Common myeloid progenitor, CD34-positive (primary cell): ENCODE results near the gene ELAC2.

Experiments used
- CTCF ChIA-PET: fragments of 350-600 bp; sonication (Branson Sonifier 250); formaldehyde crosslinking; loops from one replicate; lab custom pipeline; 2021; ENCODE audit warnings: antibody characterized with exemption; lab: Charles Lee
- POLR2A ChIA-PET: fragments of 350-600 bp; sonication (Branson Sonifier 250); formaldehyde crosslinking; loops from one replicate; lab custom pipeline; 2021; ENCODE audit warnings: antibody characterized with exemption; lab: Charles Lee
- DNase-seq, 3 donors: peaks; one replicate each; pipeline versions ENCODE4 v3.0.0 to v3.0.0-alpha.2; 2013
- H3K27ac ChIP-seq, 2 experiments: 1 replicate in 1 of 2; 2 replicates in 1 of 2; pipeline ENCODE4 v1.7.0; 2013; ENCODE audit warnings: inconsistent platforms in 2 of 2, low read length in 2 of 2, mild to moderate bottlenecking in 2 of 2, low read depth in 1 of 2, moderate library complexity in 1 of 2; ENCODE audit not compliant: severe bottlenecking in 2 of 2, insufficient read depth in 1 of 2, poor library complexity in 1 of 2
- H3K27me3 ChIP-seq, 5 experiments: replicated peaks in 2 of 5; 1 replicate in 3 of 5; 2 replicates in 2 of 5; pipeline versions ENCODE4 v1.6.1 to v1.7.0; 2013; ENCODE audit warnings: low read length in 4 of 5, mild to moderate bottlenecking in 2 of 5, moderate library complexity in 2 of 5, inconsistent platforms in 1 of 5; ENCODE audit not compliant: insufficient read depth in 5 of 5, control insufficient read depth in 4 of 5
- H3K36me3 ChIP-seq, 4 experiments: 1 replicate in 2 of 4; 2 replicates in 2 of 4; pipeline versions ENCODE4 v1.6.1 to v1.7.0; 2013; ENCODE audit warnings: low read length in 3 of 4, control low read depth in 1 of 4, mild to moderate bottlenecking in 1 of 4; ENCODE audit not compliant: control insufficient read depth in 4 of 4, insufficient read depth in 4 of 4
- H3K4me1 ChIP-seq, 4 experiments: 1 replicate in 3 of 4; 2 replicates in 1 of 4; pipeline versions ENCODE4 v1.6.1 to v1.7.1; 2013; ENCODE audit warnings: low read length in 3 of 4, mild to moderate bottlenecking in 3 of 4, control low read depth in 1 of 4, inconsistent platforms in 1 of 4, moderate library complexity in 1 of 4; ENCODE audit not compliant: control insufficient read depth in 4 of 4, insufficient read depth in 4 of 4; ENCODE audit errors: control extremely low read depth in 1 of 4
- H3K4me3 ChIP-seq, 7 experiments: 1 replicate in 4 of 7; 2 replicates in 3 of 7; pipeline versions ENCODE4 v1.5.1 to v1.7.0; 2013; ENCODE audit warnings: mild to moderate bottlenecking in 7 of 7, low read length in 6 of 7, moderate library complexity in 6 of 7, inconsistent platforms in 2 of 7, low read depth in 2 of 7, control low read depth in 1 of 7; ENCODE audit not compliant: insufficient read depth in 4 of 7, control insufficient read depth in 1 of 7; ENCODE audit errors: extremely low read depth in 1 of 7
- H3K9me3 ChIP-seq, 5 experiments: 1 replicate in 4 of 5; 2 replicates in 1 of 5; pipeline versions ENCODE4 v1.6.1 to v1.7.1; 2013; ENCODE audit warnings: low read length in 4 of 5, mild to moderate bottlenecking in 2 of 5, inconsistent platforms in 1 of 5, low read depth in 1 of 5, moderate library complexity in 1 of 5; ENCODE audit not compliant: control insufficient read depth in 4 of 5, insufficient read depth in 2 of 5; ENCODE audit errors: control extremely low read depth in 1 of 5
- WGBS: methylation state at CpG from one replicate; pipeline ENCODE4 v1.1.5; 2013; ENCODE audit not compliant: insufficient coverage; 5-methylcytosine and 5-hydroxymethylcytosine counted together

The ELAC2 gene

DNA sequence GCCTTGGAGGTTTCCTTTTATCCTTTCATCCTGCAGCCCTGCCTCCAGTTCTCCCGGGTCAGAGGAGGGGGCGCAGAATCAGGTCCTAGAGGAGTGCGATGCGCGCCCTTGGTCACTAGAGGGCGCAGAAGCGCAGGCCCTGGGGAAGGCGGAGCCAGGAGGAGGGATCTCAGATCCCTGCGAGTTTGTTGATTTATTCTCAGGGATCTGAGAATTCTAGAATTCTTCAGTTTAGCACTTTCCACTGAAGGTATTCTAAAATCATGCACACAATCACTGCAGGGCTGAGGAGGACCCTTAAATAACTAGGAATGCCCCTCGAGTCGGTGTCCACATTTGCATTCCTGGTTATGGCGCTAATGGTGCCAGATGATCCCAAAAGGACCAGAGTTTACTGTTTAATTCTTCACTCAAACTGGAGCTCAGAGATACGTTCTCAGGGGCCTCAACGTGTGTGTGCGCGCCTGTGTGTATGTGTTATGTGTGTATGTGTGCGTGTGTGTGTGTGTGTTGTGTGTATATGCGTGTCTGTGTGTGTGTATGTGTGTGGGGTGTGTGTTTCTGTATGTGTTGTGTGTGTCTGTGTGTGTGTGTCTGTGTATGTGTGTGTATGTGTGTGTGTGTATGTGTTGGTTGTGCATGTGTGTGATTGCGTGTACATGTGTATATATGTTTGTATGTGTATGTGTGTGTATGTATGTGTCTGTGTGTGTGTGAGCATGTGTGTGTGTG lies 6.9 kb upstream of the ELAC2 start:
- CTCF ChIA-PET: interaction anchor here (1.0 kb wide), 1 partner anchor 11 kb away, joined by 4 read pairs; no protein-coding TSS in a partner anchor
- 39% methylated on average over 12 of the region's 19 CpGs for WGBS
- peak; percentile 57 to 75 (median 69) for DNase-seq
- no peaks in the 10 kb centered on the region for H3K27me3 ChIP-seq
- no peak overlapping the region for H3K27ac ChIP-seq
- H3K4me1 ChIP-seq: peaks cover 0 to 7% (median 0%) of the 10 kb centered on the region in 4 experiments
- H3K36me3 ChIP-seq: no peaks in the 10 kb centered on the region
- peak overlapping the region in 2 of 7 experiments; percentile 37 to 47 for H3K4me3 ChIP-seq
- POLR2A ChIA-PET: no interaction called here
- no peaks in the 10 kb centered on the region for H3K9me3 ChIP-seq

DNA sequence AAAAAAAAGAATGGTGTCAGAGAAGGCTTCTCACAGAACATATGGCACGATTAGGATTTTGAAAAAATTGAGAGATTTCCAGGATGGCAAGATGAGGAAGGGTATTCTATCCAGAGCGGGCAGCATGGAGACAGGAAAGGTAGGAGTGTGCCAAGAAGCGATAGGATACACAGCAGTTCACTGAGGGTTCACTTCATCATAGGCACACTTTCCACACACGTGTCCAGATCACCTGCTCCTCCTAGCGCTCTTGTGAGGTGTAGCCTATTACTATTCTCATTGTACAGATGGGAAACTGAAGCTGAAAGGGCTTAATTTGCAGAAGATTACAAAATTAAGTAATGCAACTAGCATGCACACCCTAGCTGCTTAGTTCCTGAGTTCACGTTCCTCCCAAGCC lies 6.2 kb upstream of the ELAC2 start:
- ChIA-PET CTCF (interaction anchor here (1.0 kb wide), 1 partner anchor 12 kb away, joined by 4 read pairs; no protein-coding TSS in a partner anchor), POLR2A (no interaction called here)
- 88% methylated on average over 4 of the region's 6 CpGs for WGBS
- Histone ChIP-seq H3K9me3 (no peaks in the 10 kb centered on the region), H3K27ac (no peak overlapping the region), H3K4me3 (peak overlapping the region in 2 of 7 experiments; percentile 37 to 47), H3K4me1 (peaks cover 0 to 5% (median 0%) of the 10 kb centered on the region in 4 experiments), H3K27me3 (no peaks in the 10 kb centered on the region), H3K36me3 (no peaks in the 10 kb centered on the region)
- peak in 2 of 3 donors; percentile 11 to 14 for DNase-seq

DNA sequence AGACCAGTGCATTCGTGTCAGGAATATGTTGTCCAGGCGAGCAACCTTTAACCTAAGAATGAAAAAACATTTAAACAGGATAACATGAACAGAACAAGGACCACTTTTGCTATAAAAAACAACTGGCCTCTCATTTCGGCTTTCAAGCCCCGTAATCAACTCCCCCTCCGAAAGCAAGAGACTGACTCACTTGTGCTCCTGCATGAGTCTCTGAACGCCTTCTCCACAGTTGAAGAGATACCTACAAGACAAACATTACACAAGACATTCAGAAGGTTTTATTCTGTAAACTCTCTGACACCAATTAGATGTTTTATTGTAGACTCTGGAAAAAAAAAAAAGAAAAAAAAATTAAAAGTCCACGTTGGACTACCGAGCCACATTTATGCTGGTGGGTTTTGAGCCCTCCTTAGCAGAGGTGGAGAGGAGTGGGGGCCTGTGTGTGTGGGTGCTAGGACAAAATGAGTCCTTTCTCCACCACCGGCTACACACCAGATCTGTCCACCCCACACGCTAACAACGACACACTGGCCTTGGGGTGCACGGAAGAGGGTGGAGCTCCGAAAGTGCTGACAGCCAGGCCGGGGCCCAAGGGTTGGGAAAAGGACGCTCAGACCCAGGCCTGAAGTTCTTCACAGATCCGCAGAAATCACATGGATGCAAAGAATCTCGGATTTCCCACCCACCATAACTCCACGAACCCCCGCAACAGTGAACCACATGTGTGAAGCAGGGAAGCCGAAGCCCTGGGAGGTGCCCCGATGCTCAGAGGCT lies 759 bp downstream of the ELAC2 start:
- Histone ChIP-seq H3K4me1 (peaks cover 3 to 17% (median 11%) of the 10 kb centered on the region in 4 experiments), H3K4me3 (peak overlapping the region; percentile 81 to 97 (median 91)), H3K9me3 (no peaks in the 10 kb centered on the region), H3K27ac (peak overlapping the region; percentile 52 to 88), H3K27me3 (no peaks in the 10 kb centered on the region), H3K36me3 (peaks cover 22 to 37% (median 33%) of the 10 kb centered on the region in 4 experiments)
- peak in 1 of 3 donors; percentile 3 for DNase-seq
- POLR2A ChIA-PET: no interaction called here
- WGBS: 26% methylated on average over 15 of the region's 21 CpGs
- CTCF ChIA-PET: interaction anchor here (1.5 to 6.1 kb wide), 3 partner anchors 13 to 14 kb away, joined by 7 to 57 read pairs (median 23); no protein-coding TSS in a partner anchor

DNA sequence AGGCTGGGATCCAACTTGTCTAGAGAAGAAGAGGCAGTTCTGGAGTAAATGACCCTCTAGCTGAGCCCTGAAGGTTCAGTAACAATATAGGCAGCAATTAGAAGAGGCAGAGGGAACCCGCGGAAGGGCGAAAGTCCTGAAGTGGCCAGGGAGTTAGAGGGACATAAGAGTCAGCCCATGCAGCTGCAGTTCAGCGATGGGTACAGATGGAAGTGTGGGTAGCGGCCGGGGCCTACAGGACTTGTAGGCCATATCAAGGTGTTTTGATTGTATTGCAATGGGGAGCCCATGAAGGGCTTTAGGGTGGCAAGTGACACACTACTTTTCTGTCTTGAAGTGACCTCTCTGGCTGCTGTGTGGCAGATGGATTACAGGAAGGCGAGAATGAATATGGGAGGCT lies 3.0 kb downstream of the ELAC2 start:
- peaks cover 3 to 17% (median 11%) of the 10 kb centered on the region in 4 experiments for H3K4me1 ChIP-seq
- H3K36me3 ChIP-seq: peaks cover 28 to 60% (median 52%) of the 10 kb centered on the region in 4 experiments
- WGBS: 99% methylated on average over 6 of the region's 7 CpGs
- H3K27me3 ChIP-seq: no peaks in the 10 kb centered on the region
- H3K9me3 ChIP-seq: no peaks in the 10 kb centered on the region
- ChIA-PET POLR2A (no interaction called here), CTCF (interaction anchor here (1.0 to 6.1 kb wide), 2 partner anchors 8 to 11 kb away, joined by 4 to 23 read pairs; no protein-coding TSS in a partner anchor)
- H3K4me3 ChIP-seq: no peak overlapping the region
- no peak overlapping the region for H3K27ac ChIP-seq
- no peak for DNase-seq

DNA sequence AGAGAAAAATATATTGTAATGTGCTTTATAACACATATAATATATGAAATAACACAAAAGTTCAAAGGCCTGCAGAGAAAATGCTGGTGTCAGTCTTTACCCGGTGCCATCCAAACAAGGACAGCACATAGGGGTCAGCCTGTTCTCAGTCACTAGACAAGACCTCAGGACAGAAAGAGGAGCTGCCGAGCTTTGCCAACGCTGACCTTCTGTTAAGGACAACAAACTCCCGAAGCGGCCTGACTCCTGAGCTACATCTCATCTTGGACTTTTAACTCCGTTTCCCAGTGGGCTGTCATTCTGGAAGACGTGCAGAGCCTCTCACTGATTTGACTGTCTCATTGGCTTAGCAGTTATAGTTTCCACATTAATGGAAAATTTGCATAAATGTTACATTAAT lies 6.9 kb downstream of the ELAC2 start:
- ChIA-PET POLR2A (no interaction called here), CTCF (interaction anchor here (1.1 to 3.2 kb wide), 2 partner anchors 8 to 22 kb away, joined by 4 to 15 read pairs; no protein-coding TSS in a partner anchor)
- Histone ChIP-seq H3K4me1 (no peaks in the 10 kb centered on the region), H3K27ac (no peak overlapping the region), H3K27me3 (no peaks in the 10 kb centered on the region), H3K36me3 (peaks cover 30 to 90% (median 64%) of the 10 kb centered on the region in 4 experiments), H3K9me3 (no peaks in the 10 kb centered on the region), H3K4me3 (no peak overlapping the region)
- WGBS: 96% methylated on average over 5 of the region's 7 CpGs
- no peak for DNase-seq

DNA sequence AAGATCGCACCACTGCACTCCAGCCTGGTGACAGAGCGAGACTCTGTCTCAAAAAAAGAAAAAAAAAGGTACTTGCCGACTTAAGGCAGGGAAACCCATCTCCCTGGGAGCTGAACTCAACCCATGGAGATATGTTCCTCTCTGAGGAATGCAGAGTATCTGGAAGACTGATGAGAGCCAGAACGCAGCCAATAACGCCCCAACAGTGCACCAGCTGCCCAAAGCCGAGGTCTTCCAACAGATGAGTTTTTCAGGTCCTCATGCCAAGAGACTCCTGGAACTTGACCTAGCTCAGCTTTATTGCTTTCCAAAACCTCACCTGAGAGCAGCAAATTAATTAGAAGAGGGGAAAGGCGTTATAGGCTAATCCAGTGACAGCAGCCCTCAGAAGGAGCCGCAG lies 9.4 kb downstream of the ELAC2 start:
- POLR2A ChIA-PET: no interaction called here
- no peak for DNase-seq
- Histone ChIP-seq H3K9me3 (no peaks in the 10 kb centered on the region), H3K27me3 (no peaks in the 10 kb centered on the region), H3K27ac (no peak overlapping the region), H3K4me3 (no peak overlapping the region), H3K4me1 (no peaks in the 10 kb centered on the region), H3K36me3 (peaks cover 31 to 90% (median 67%) of the 10 kb centered on the region in 4 experiments)
- 100% methylated on average over 8 of the region's 8 CpGs for WGBS
- CTCF ChIA-PET: interaction anchor here (1.1 to 1.4 kb wide), 2 partner anchors 13 to 22 kb away, joined by 3 to 4 read pairs; no protein-coding TSS in a partner anchor
